ENCODE measurements around the gene CPNE1.

GRCh38 chr20:35697696-35698297 lies 33.1 kb upstream of the CPNE1 start:
- TF ChIP-seq CTCF (IDR thresholded peaks at IDR 0.05): no peak
- TF ChIP-seq POLR2A (IDR thresholded peaks at IDR 0.05): no peak
